H9 (cell line): ENCODE measurements around the gene RAB40B. TPM values are rescaled to one million over a fixed set of nuclear protein-coding genes. Genes with fewer than 3 reads are reported as not detected.

ENCODE experiments used
- DNase-seq: peaks from one replicate; pipeline ENCODE4 v3.0.0-alpha.2; 2017
- H2AFZ ChIP-seq: one replicate; pipeline ENCODE4 v1.6.1; 2013; ENCODE audit warnings: mild to moderate bottlenecking, low read length, control low read depth, moderate library complexity
- H2AK5ac ChIP-seq: 2 replicates; pipeline ENCODE4 v1.6.1; 2013; ENCODE audit warnings: low read length, control low read depth, mixed read lengths; ENCODE audit not compliant: insufficient read length
- H2BK120ac ChIP-seq: one replicate; pipeline ENCODE4 v1.6.1; 2013; ENCODE audit warnings: low read depth, mild to moderate bottlenecking, low read length, control low read depth, inconsistent platforms; ENCODE audit not compliant: poor library complexity, severe bottlenecking
- H2BK12ac ChIP-seq: 2 replicates; pipeline ENCODE4 v1.6.1; 2013; ENCODE audit warnings: low read length, control low read depth, mixed read lengths, low read depth; ENCODE audit not compliant: insufficient read length
- H2BK15ac ChIP-seq: 2 replicates; pipeline ENCODE4 v1.6.1; 2013; ENCODE audit warnings: low read depth, low read length, control low read depth
- H2BK20ac ChIP-seq: one replicate; pipeline ENCODE4 v1.6.1; 2013; ENCODE audit warnings: low read depth, mild to moderate bottlenecking, low read length, control low read depth, inconsistent platforms; ENCODE audit not compliant: poor library complexity, severe bottlenecking
- H2BK5ac ChIP-seq: 2 replicates; pipeline ENCODE4 v1.6.1; 2013; ENCODE audit warnings: low read length, control low read depth, mixed read lengths; ENCODE audit not compliant: insufficient read length
- H3K14ac ChIP-seq: 2 replicates; pipeline ENCODE4 v1.6.1; 2013; ENCODE audit warnings: low read length, control low read depth; ENCODE audit not compliant: insufficient read depth
- H3K18ac ChIP-seq: 2 replicates; pipeline ENCODE4 v1.6.1; 2013; ENCODE audit warnings: low read depth, mild to moderate bottlenecking, mixed read lengths, low read length, control low read depth; ENCODE audit not compliant: insufficient read length
- H3K23ac ChIP-seq: 2 replicates; pipeline ENCODE4 v1.6.1; 2013; ENCODE audit warnings: low read length, control low read depth, mixed read lengths, low read depth; ENCODE audit not compliant: insufficient read length
- H3K23me2 ChIP-seq: 2 replicates; pipeline ENCODE4 v1.6.1; 2013; ENCODE audit warnings: low read depth, mild to moderate bottlenecking, mixed read lengths, low read length, control low read depth; ENCODE audit not compliant: insufficient read length, poor library complexity, severe bottlenecking
- H3K27ac ChIP-seq: 2 replicates; pipeline ENCODE4 v1.5.1; 2013; ENCODE audit warnings: low read length, control low read depth, mixed read lengths, low read depth; ENCODE audit not compliant: insufficient read length
- H3K27me3 ChIP-seq: 2 replicates; pipeline ENCODE4 v1.6.1; 2013; ENCODE audit warnings: low read length, control low read depth, inconsistent platforms; ENCODE audit not compliant: insufficient read depth
- H3K4ac ChIP-seq: 2 replicates; pipeline ENCODE4 v1.6.1; 2013; ENCODE audit warnings: low read depth, mild to moderate bottlenecking, control low read depth, inconsistent platforms, low read length, moderate library complexity
- H3K4me1 ChIP-seq: 2 replicates; pipeline ENCODE4 v1.6.1; 2013; ENCODE audit warnings: low read length, control low read depth, inconsistent platforms; ENCODE audit not compliant: insufficient read depth
- H3K4me2 ChIP-seq: 2 replicates; pipeline ENCODE4 v1.6.1; 2013; ENCODE audit warnings: low read length, control low read depth, mixed read lengths; ENCODE audit not compliant: insufficient read length, insufficient read depth
- H3K56ac ChIP-seq: 2 replicates; pipeline ENCODE4 v1.6.1; 2013; ENCODE audit warnings: low read depth, mild to moderate bottlenecking, mixed read lengths, low read length, control low read depth; ENCODE audit not compliant: insufficient read length
- H3K79me1 ChIP-seq: 2 replicates; pipeline ENCODE4 v1.6.1; 2013; ENCODE audit warnings: low read depth, mild to moderate bottlenecking, moderate library complexity, low read length, control low read depth, inconsistent platforms; ENCODE audit not compliant: insufficient read depth, poor library complexity, severe bottlenecking
- H3K79me2 ChIP-seq: 2 replicates; pipeline ENCODE4 v1.6.1; 2013; ENCODE audit warnings: low read length, control low read depth, inconsistent platforms; ENCODE audit not compliant: insufficient read depth
- H3K9ac ChIP-seq: 2 replicates; pipeline ENCODE4 v1.6.1; 2013; ENCODE audit warnings: low read length, control low read depth, mixed read lengths; ENCODE audit not compliant: insufficient read length; ENCODE audit errors: extremely low read depth
- H3K9me3 ChIP-seq: one replicate; pipeline ENCODE4 v1.6.1; 2013; ENCODE audit warnings: low read depth, low read length, inconsistent platforms; ENCODE audit not compliant: control insufficient read depth
- H3T11ph ChIP-seq: one replicate; pipeline ENCODE4 v1.6.1; 2013; ENCODE audit warnings: mild to moderate bottlenecking, low read length, control low read depth, inconsistent platforms
- H4K20me1 ChIP-seq: one replicate; pipeline ENCODE4 v1.6.1; 2013; ENCODE audit not compliant: control insufficient read depth, insufficient read length, insufficient read depth
- H4K5ac ChIP-seq: 2 replicates; pipeline ENCODE4 v1.6.1; 2013; ENCODE audit warnings: low read depth, mild to moderate bottlenecking, mixed read lengths, low read length, control low read depth; ENCODE audit not compliant: insufficient read length
- H4K8ac ChIP-seq: replicated peaks from 2 replicates; pipeline ENCODE4 v1.6.1; 2013; ENCODE audit warnings: low read length, control low read depth, mixed read lengths, low read depth; ENCODE audit not compliant: insufficient read length
- H4K91ac ChIP-seq: 2 replicates; pipeline ENCODE4 v1.6.1; 2013; ENCODE audit warnings: low read depth, mild to moderate bottlenecking, moderate library complexity, mixed read lengths, low read length, control low read depth; ENCODE audit not compliant: insufficient read length
- H3K27ac Mint-ChIP-seq, 3 experiments: 2 replicates in 2 of 3; 3 replicates in 1 of 3; pipeline ENCODE4 v1.8.0; 2020 to 2021; ENCODE audit warnings: mixed read lengths in 3 of 3, mild to moderate bottlenecking in 1 of 3, moderate library complexity in 1 of 3
- H3K27me3 Mint-ChIP-seq: 2 replicates; pipeline ENCODE4 v1.8.0; 2021; ENCODE audit warnings: low read depth, mild to moderate bottlenecking, moderate library complexity, mixed read lengths
- H3K36me3 Mint-ChIP-seq, 3 experiments: 2 replicates in 2 of 3; 3 replicates in 1 of 3; pipeline ENCODE4 v1.8.0; 2020 to 2021; ENCODE audit warnings: low read depth in 3 of 3, mixed read lengths in 3 of 3; ENCODE audit not compliant: insufficient read depth in 1 of 3
- H3K4me1 Mint-ChIP-seq, 2 experiments: 2 replicates each; pipeline ENCODE4 v1.8.0; 2020; ENCODE audit warnings: mixed read lengths in 2 of 2
- H3K4me3 Mint-ChIP-seq, 2 experiments: 2 replicates in 1 of 2; 3 replicates in 1 of 2; pipeline ENCODE4 v1.8.0; 2020 to 2021; ENCODE audit warnings: mild to moderate bottlenecking in 2 of 2, mixed read lengths in 2 of 2, moderate library complexity in 1 of 2
- H3K9me3 Mint-ChIP-seq, 2 experiments: 2 replicates in 1 of 2; 3 replicates in 1 of 2; pipeline ENCODE4 v1.8.0; 2020; ENCODE audit warnings: mild to moderate bottlenecking in 2 of 2, mixed read lengths in 2 of 2, moderate library complexity in 1 of 2
- WGBS: extraction: QIAGEN DNeasy Blood & Tissue Kit; methylation state at CpG from one replicate; pipeline ENCODE4 v1.1.7; 2013; ENCODE audit warnings: missing lambda C conversion rate, low lambda C conversion rate, mixed read lengths; ENCODE audit not compliant: insufficient read length; ENCODE audit errors: extremely low coverage; 5-methylcytosine and 5-hydroxymethylcytosine counted together
- total RNA-seq: library from RNA; stranded (reverse); gene quantifications from 2 replicates; pipeline ENCODE4 v1.2.1, GENCODE V29; 2021
- TF ChIP-seq, protein P1 (sequence below): fragments of 200-600 bp; sonication (generic); conservative IDR thresholded peaks from 3 replicates; pipeline ENCODE4 v1.8.0; 2021; ENCODE audit warnings: antibody characterized with exemption, mild to moderate bottlenecking

Gene RAB40B
- total RNA-seq, 1 experiment from 2014 or later, result 3.5 TPM

DNA sequence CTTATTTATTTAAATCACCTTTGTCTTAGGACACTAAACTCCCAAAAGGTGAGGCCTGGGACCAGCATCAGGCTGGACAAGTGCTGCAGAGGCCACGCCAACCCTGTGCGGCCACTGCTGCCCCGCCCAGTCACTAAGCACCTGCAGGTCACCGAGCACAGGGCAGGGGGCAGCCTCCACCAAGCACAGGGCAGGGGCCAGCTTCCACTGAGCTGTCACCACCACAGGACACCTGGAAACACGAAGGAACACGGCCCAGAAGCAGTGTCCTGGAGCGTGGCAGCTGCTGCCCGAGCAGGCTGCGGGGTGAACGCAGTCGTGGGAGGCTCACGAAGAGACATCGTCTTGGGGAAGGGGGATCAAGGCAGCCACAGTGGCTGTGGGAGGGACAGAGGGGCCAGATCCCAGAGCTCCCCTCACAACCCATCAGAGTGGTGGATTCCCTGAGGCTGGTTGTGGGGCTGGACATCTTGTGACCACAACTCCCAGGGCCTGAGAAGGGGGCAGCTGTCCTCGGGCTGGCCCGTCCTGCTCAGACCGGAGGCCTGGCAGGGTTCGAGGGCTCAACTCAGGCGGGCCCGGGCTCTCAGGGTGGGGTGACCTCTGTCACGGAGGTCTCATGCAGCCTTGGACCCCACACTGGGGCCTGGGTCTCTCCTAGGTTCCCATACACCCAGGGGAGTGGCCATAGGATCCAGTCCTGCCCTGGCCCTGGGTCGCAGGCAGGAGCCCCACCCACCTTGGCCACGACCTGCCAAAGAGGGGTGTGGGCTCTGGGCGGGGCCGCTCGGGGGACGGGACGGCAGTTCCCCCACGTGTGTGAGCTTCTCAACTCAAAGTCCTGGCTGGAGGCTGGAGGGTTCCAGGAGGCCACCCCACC, 18.7 kb downstream of the RAB40B start:
- no peak overlapping the region for H2AK5ac ChIP-seq
- no peak overlapping the region for H2BK12ac ChIP-seq
- no peak overlapping the region for H3K23ac ChIP-seq
- H4K5ac ChIP-seq, result no peak overlapping the region
- H3K4me2 ChIP-seq, result no peak overlapping the region
- Mint-ChIP-seq H3K4me3 (no peak overlapping the region), H3K36me3 (peaks cover 0 to 3% (median 0%) of the 10 kb centered on the region in 3 experiments; a peak in 2 of 7 replicates), H3K27ac (no peak overlapping the region), H3K9me3 (peaks cover 10 to 12% of the 10 kb centered on the region in 2 experiments), H3K4me1 (no peaks in the 10 kb centered on the region), H3K27me3 (no peaks in the 10 kb centered on the region; the same call in none of the 2 replicates)
- no peak overlapping the region for H2BK15ac ChIP-seq
- peak; percentile 74 for DNase-seq
- no peaks in the 10 kb centered on the region for H3K27me3 ChIP-seq
- no peak overlapping the region for H2BK20ac ChIP-seq
- H3K27ac ChIP-seq, result no peak overlapping the region
- H2AFZ ChIP-seq, result no peak overlapping the region
- no peak overlapping the region for H3K4ac ChIP-seq
- H3K79me1 ChIP-seq, result no peaks in the 10 kb centered on the region
- TF ChIP-seq, protein P1, sequence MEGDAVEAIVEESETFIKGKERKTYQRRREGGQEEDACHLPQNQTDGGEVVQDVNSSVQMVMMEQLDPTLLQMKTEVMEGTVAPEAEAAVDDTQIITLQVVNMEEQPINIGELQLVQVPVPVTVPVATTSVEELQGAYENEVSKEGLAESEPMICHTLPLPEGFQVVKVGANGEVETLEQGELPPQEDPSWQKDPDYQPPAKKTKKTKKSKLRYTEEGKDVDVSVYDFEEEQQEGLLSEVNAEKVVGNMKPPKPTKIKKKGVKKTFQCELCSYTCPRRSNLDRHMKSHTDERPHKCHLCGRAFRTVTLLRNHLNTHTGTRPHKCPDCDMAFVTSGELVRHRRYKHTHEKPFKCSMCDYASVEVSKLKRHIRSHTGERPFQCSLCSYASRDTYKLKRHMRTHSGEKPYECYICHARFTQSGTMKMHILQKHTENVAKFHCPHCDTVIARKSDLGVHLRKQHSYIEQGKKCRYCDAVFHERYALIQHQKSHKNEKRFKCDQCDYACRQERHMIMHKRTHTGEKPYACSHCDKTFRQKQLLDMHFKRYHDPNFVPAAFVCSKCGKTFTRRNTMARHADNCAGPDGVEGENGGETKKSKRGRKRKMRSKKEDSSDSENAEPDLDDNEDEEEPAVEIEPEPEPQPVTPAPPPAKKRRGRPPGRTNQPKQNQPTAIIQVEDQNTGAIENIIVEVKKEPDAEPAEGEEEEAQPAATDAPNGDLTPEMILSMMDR, result peak; percentile 55
- no peak overlapping the region for H2BK120ac ChIP-seq
- H4K20me1 ChIP-seq, result no peaks in the 10 kb centered on the region
- no peaks in the 10 kb centered on the region for H3K9me3 ChIP-seq
- H3T11ph ChIP-seq, result no peak overlapping the region
- H3K4me1 ChIP-seq, result no peaks in the 10 kb centered on the region
- H4K8ac ChIP-seq, result no peak overlapping the region
- H4K91ac ChIP-seq, result no peak overlapping the region
- H3K79me2 ChIP-seq, result no peaks in the 10 kb centered on the region; the same call in 1 of the 2 replicates
- no peak overlapping the region; the same call in 1 of the 2 replicates for H3K14ac ChIP-seq
- no peaks in the 10 kb centered on the region for H3K23me2 ChIP-seq
- H3K18ac ChIP-seq, result no peak overlapping the region
- WGBS, result no CpG with 5 or more reads among the region's 28 CpGs
- H2BK5ac ChIP-seq, result no peak overlapping the region
- H3K9ac ChIP-seq, result no peak overlapping the region
- no peak overlapping the region for H3K56ac ChIP-seq
